ENCODE measurements around the gene CLASRP.

CLASRP gene

GRCh38 chr19:45079063-45079910 is 40.4 kb downstream of the CLASRP start, which contains the start of gene GEMIN7:
Gene GEMIN7, plus strand, starts transcription at chr19:45079260. Its CDS starts 10,855 bp downstream, at chr19:45090115.
- Histone ChIP-seq H3K4me1 (ENCODE audit: control insufficient read depth, insufficient read depth, low read length) (peaks cover 31% of the 10 kb centered on the region), H3K36me3 (ENCODE audit: control insufficient read depth, insufficient read depth, low read length) (no peaks in the 10 kb centered on the region), H3K9ac (ENCODE audit: low read length) (peak within 1 kb of the TSS; percentile 71), H3K27me3 (ENCODE audit: control insufficient read depth, insufficient read depth, low read length) (no peaks in the 10 kb centered on the region), H3K9me3 (ENCODE audit: control insufficient read depth, low read length) (no peaks in the 10 kb centered on the region), H3K4me3 (ENCODE audit: low read length) (peak within 1 kb of the TSS; percentile 53)

- Histone ChIP-seq H3K4me3 (ENCODE audit: low read length) (peak overlapping the region; percentile 53), H3K27me3 (ENCODE audit: control insufficient read depth, insufficient read depth, low read length) (no peaks in the 10 kb centered on the region), H3K9me3 (ENCODE audit: control insufficient read depth, low read length) (no peaks in the 10 kb centered on the region), H3K36me3 (ENCODE audit: control insufficient read depth, insufficient read depth, low read length) (no peaks in the 10 kb centered on the region), H3K4me1 (ENCODE audit: control insufficient read depth, insufficient read depth, low read length) (peaks cover 31% of the 10 kb centered on the region), H3K9ac (ENCODE audit: low read length) (peak overlapping the region; percentile 71)
Measured at GRCh38 chr19:45079911-45080370, 41.1 kb downstream of the CLASRP start.

GRCh38 chr19:45082170-45082569 is 43.3 kb downstream of the CLASRP start:
- no peaks in the 10 kb centered on the region for H3K36me3 ChIP-seq (ENCODE audit: control insufficient read depth, insufficient read depth, low read length)
- no peaks in the 10 kb centered on the region for H3K27me3 ChIP-seq (ENCODE audit: control insufficient read depth, insufficient read depth, low read length)
- no peak overlapping the region for H3K9ac ChIP-seq (ENCODE audit: low read length)
- H3K4me1 ChIP-seq (ENCODE audit: control insufficient read depth, insufficient read depth, low read length) = peaks cover 24% of the 10 kb centered on the region
- H3K9me3 ChIP-seq (ENCODE audit: control insufficient read depth, low read length) = no peaks in the 10 kb centered on the region
- no peak overlapping the region for H3K4me3 ChIP-seq (ENCODE audit: low read length)

- Histone ChIP-seq H3K9ac (ENCODE audit: low read length) (no peak overlapping the region), H3K9me3 (ENCODE audit: control insufficient read depth, low read length) (no peaks in the 10 kb centered on the region), H3K36me3 (ENCODE audit: control insufficient read depth, insufficient read depth, low read length) (no peaks in the 10 kb centered on the region), H3K4me3 (ENCODE audit: low read length) (no peak overlapping the region), H3K27me3 (ENCODE audit: control insufficient read depth, insufficient read depth, low read length) (no peaks in the 10 kb centered on the region), H3K4me1 (ENCODE audit: control insufficient read depth, insufficient read depth, low read length) (peaks cover 11% of the 10 kb centered on the region)
Measured at GRCh38 chr19:45086480-45086879, 47.6 kb downstream of the CLASRP start.

- peaks cover 11% of the 10 kb centered on the region for H3K4me1 ChIP-seq (ENCODE audit: control insufficient read depth, insufficient read depth, low read length)
- H3K36me3 ChIP-seq (ENCODE audit: control insufficient read depth, insufficient read depth, low read length) = no peaks in the 10 kb centered on the region
- H3K9ac ChIP-seq (ENCODE audit: low read length) = no peak overlapping the region
- no peaks in the 10 kb centered on the region for H3K27me3 ChIP-seq (ENCODE audit: control insufficient read depth, insufficient read depth, low read length)
- H3K4me3 ChIP-seq (ENCODE audit: low read length) = no peak overlapping the region
- H3K9me3 ChIP-seq (ENCODE audit: control insufficient read depth, low read length) = no peaks in the 10 kb centered on the region
Measured at GRCh38 chr19:45087531-45087930, 48.7 kb downstream of the CLASRP start.

- H3K36me3 ChIP-seq (ENCODE audit: control insufficient read depth, insufficient read depth, low read length) = no peaks in the 10 kb centered on the region
- no peaks in the 10 kb centered on the region for H3K9me3 ChIP-seq (ENCODE audit: control insufficient read depth, low read length)
- H3K4me1 ChIP-seq (ENCODE audit: control insufficient read depth, insufficient read depth, low read length) = peaks cover 24% of the 10 kb centered on the region
- H3K27me3 ChIP-seq (ENCODE audit: control insufficient read depth, insufficient read depth, low read length) = no peaks in the 10 kb centered on the region
- H3K9ac ChIP-seq (ENCODE audit: low read length) = no peak overlapping the region
- H3K4me3 ChIP-seq (ENCODE audit: low read length) = no peak overlapping the region
Measured at GRCh38 chr19:45090034-45090433, 51.2 kb downstream of the CLASRP start.

- Histone ChIP-seq H3K36me3 (ENCODE audit: control insufficient read depth, insufficient read depth, low read length) (no peaks in the 10 kb centered on the region), H3K4me1 (ENCODE audit: control insufficient read depth, insufficient read depth, low read length) (peaks cover 30% of the 10 kb centered on the region), H3K9me3 (ENCODE audit: control insufficient read depth, low read length) (no peaks in the 10 kb centered on the region), H3K9ac (ENCODE audit: low read length) (peak overlapping the region; percentile 42), H3K27me3 (ENCODE audit: control insufficient read depth, insufficient read depth, low read length) (no peaks in the 10 kb centered on the region), H3K4me3 (ENCODE audit: low read length) (no peak overlapping the region)
Measured at GRCh38 chr19:45090606-45091005, 51.8 kb downstream of the CLASRP start.

- Histone ChIP-seq H3K9me3 (ENCODE audit: control insufficient read depth, low read length) (no peaks in the 10 kb centered on the region), H3K36me3 (ENCODE audit: control insufficient read depth, insufficient read depth, low read length) (no peaks in the 10 kb centered on the region), H3K4me1 (ENCODE audit: control insufficient read depth, insufficient read depth, low read length) (peaks cover 36% of the 10 kb centered on the region), H3K27me3 (ENCODE audit: control insufficient read depth, insufficient read depth, low read length) (no peaks in the 10 kb centered on the region), H3K9ac (ENCODE audit: low read length) (peak overlapping the region; percentile 91), H3K4me3 (ENCODE audit: low read length) (peak overlapping the region; percentile 75)
Measured at GRCh38 chr19:45091031-45091923, 52.4 kb downstream of the CLASRP start.

- Histone ChIP-seq H3K4me1 (ENCODE audit: control insufficient read depth, insufficient read depth, low read length) (peaks cover 52% of the 10 kb centered on the region), H3K36me3 (ENCODE audit: control insufficient read depth, insufficient read depth, low read length) (no peaks in the 10 kb centered on the region)
Measured at GRCh38 chr19:45092747-45093678, 54.2 kb downstream of the CLASRP start, which contains the start of gene PPP1R37. Gene PPP1R37, plus strand, starts transcription at chr19:45093179. Its CDS starts 147 bp downstream, at chr19:45093326.

GRCh38 chr19:45094137-45094536 is 55.3 kb downstream of the CLASRP start:
- peaks cover 64% of the 10 kb centered on the region for H3K4me1 ChIP-seq (ENCODE audit: control insufficient read depth, insufficient read depth, low read length)
- no peaks in the 10 kb centered on the region for H3K27me3 ChIP-seq (ENCODE audit: control insufficient read depth, insufficient read depth, low read length)
- H3K9me3 ChIP-seq (ENCODE audit: control insufficient read depth, low read length) = no peaks in the 10 kb centered on the region
- H3K4me3 ChIP-seq (ENCODE audit: low read length) = peak overlapping the region; percentile 75
- H3K9ac ChIP-seq (ENCODE audit: low read length) = peak overlapping the region; percentile 91
- no peaks in the 10 kb centered on the region for H3K36me3 ChIP-seq (ENCODE audit: control insufficient read depth, insufficient read depth, low read length)

More at GRCh38 chr19:45092747-45093678, 54.2 kb downstream of the CLASRP start, which contains the start of gene PPP1R37:
- peak within 1 kb of the TSS; percentile 75 for H3K4me3 ChIP-seq (ENCODE audit: low read length)
- H3K27me3 ChIP-seq (ENCODE audit: control insufficient read depth, insufficient read depth, low read length) = no peaks in the 10 kb centered on the region
- H3K9ac ChIP-seq (ENCODE audit: low read length) = peak within 1 kb of the TSS; percentile 91
- no peaks in the 10 kb centered on the region for H3K9me3 ChIP-seq (ENCODE audit: control insufficient read depth, low read length)

GRCh38 chr19:45094707-45095106 is 55.9 kb downstream of the CLASRP start:
- peaks cover 69% of the 10 kb centered on the region for H3K4me1 ChIP-seq (ENCODE audit: control insufficient read depth, insufficient read depth, low read length)
- H3K9me3 ChIP-seq (ENCODE audit: control insufficient read depth, low read length) = no peaks in the 10 kb centered on the region
- H3K27me3 ChIP-seq (ENCODE audit: control insufficient read depth, insufficient read depth, low read length) = no peaks in the 10 kb centered on the region
- peak overlapping the region; percentile 91 for H3K9ac ChIP-seq (ENCODE audit: low read length)
- no peak overlapping the region for H3K4me3 ChIP-seq (ENCODE audit: low read length)
- no peaks in the 10 kb centered on the region for H3K36me3 ChIP-seq (ENCODE audit: control insufficient read depth, insufficient read depth, low read length)
